Gastrocnemius medialis (tissue), 4 donors: ENCODE results near the gene DCUN1D5.
"Not testable (repeated sequence)": the region's sequence is repeated elsewhere in the genome, so short reads cannot be mapped to it uniquely, and the experiment has no call there.

ENCODE experiments used
- POLR2A ChIP-seq, 2 donors: fragments of 450-650 bp; IDR thresholded peaks; one replicate each; pipeline ENCODE4 v1.6.1; 2017; ENCODE audit warnings: antibody characterized with exemption in 2 of 2, mild to moderate bottlenecking in 2 of 2, moderate library complexity in 2 of 2
- TF ChIP-seq, protein P1 (sequence below), 5 experiments: fragments of 450-650 bp in 3 of 5; fragments of 200-600 bp in 2 of 5; sonication (generic) in 2 of 5; IDR thresholded peaks in 4 of 5; conservative IDR thresholded peaks in 1 of 5; 1 replicate in 4 of 5; 2 replicates in 1 of 5; pipeline ENCODE4 v1.5.1; 2016 to 2019; ENCODE audit warnings: antibody characterized with exemption in 5 of 5, mild to moderate bottlenecking in 3 of 5, moderate library complexity in 3 of 5

DNA sequence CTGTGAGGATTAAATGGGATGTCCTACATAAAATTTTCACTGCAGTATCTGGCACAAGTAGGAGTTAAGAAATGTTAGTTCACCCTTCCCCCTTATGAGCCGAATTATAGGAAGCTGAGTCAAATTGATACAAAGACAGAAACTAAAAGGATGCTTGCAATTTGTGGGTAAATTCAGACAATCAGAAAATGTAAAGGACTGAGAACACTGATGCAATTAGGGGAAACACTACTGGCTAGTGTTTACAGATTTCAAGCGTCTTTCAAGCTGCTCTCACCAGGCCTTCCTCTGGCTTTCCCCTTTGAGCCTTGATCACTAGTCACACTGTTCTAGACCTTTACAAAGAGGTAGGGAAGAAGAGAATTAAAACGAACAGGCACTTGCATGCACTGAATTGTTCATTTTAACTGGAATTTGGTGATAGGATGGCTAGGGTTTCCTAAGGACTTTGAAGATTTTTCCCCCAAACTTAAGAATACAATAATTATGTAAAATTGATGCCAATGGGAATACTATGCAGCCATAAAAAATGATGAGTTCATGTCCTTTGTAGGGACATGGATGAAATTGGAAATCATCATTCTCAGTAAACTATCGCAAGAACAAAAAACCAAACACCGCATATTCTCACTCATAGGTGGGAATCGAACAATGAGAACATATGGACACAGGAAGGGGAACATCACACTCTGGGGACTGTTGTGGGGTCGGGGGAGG lies 63.5 kb downstream of the DCUN1D5 start:
- not testable (repeated sequence) for TF ChIP-seq POLR2A (IDR thresholded peaks at IDR 0.05)
- TF ChIP-seq, protein P1, sequence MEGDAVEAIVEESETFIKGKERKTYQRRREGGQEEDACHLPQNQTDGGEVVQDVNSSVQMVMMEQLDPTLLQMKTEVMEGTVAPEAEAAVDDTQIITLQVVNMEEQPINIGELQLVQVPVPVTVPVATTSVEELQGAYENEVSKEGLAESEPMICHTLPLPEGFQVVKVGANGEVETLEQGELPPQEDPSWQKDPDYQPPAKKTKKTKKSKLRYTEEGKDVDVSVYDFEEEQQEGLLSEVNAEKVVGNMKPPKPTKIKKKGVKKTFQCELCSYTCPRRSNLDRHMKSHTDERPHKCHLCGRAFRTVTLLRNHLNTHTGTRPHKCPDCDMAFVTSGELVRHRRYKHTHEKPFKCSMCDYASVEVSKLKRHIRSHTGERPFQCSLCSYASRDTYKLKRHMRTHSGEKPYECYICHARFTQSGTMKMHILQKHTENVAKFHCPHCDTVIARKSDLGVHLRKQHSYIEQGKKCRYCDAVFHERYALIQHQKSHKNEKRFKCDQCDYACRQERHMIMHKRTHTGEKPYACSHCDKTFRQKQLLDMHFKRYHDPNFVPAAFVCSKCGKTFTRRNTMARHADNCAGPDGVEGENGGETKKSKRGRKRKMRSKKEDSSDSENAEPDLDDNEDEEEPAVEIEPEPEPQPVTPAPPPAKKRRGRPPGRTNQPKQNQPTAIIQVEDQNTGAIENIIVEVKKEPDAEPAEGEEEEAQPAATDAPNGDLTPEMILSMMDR (IDR thresholded peaks at IDR 0.05 in 4 of 5, conservative IDR thresholded peaks at IDR 0.05 in 1 of 5), result not testable (repeated sequence)
